CD4-positive, alpha-beta T cell (primary cell): ENCODE data around the gene NOL8. TPM values are rescaled to one million over a fixed set of nuclear protein-coding genes. Genes with fewer than 3 reads are reported as not detected.

Source experiments
- ATAC-seq: fragments of 200-7000 bp; cut with Tn5 transposase; one replicate; pipeline ENCODE4 v1.10.0; 2022; ENCODE audit warnings: mild to moderate bottlenecking; ENCODE audit not compliant: poor library complexity
- CTCF ChIA-PET: fragments of 350-600 bp; sonication (Branson Sonifier 250); formaldehyde crosslinking; loops from one replicate; lab custom pipeline; 2021; ENCODE audit warnings: antibody characterized with exemption, inconsistent platforms; lab: Charles Lee
- POLR2A ChIA-PET: fragments of 350-600 bp; sonication (Branson Sonifier 250); formaldehyde crosslinking; loops from one replicate; lab custom pipeline; 2021; ENCODE audit warnings: antibody characterized with exemption, inconsistent platforms; lab: Charles Lee
- DNase-seq, 14 experiments: peaks; one replicate each; pipeline ENCODE4 v3.0.0-alpha.2; 2013 to 2020; ENCODE audit warnings: mixed read lengths in 2 of 14
- H3K27ac ChIP-seq, 2 donors: one replicate each; pipeline versions ENCODE4 v1.5.1 to v1.7.0; 2013; ENCODE audit warnings: low read length in 2 of 2, low read depth in 1 of 2, mild to moderate bottlenecking in 1 of 2
- H3K27me3 ChIP-seq, 2 experiments: 1 replicate in 1 of 2; 2 replicates in 1 of 2; pipeline versions ENCODE4 v1.6.1 to v1.7.0; 2013; ENCODE audit warnings: low read length in 2 of 2, control low read depth in 1 of 2, mild to moderate bottlenecking in 1 of 2, moderate library complexity in 1 of 2; ENCODE audit not compliant: insufficient read depth in 2 of 2, control insufficient read depth in 1 of 2
- H3K36me3 ChIP-seq: one replicate; pipeline ENCODE4 v1.6.1; 2013; ENCODE audit warnings: low read length, control low read depth; ENCODE audit not compliant: insufficient read depth
- H3K4me1 ChIP-seq: one replicate; pipeline ENCODE4 v1.6.1; 2013; ENCODE audit warnings: low read length, control low read depth; ENCODE audit not compliant: insufficient read depth
- H3K4me3 ChIP-seq: one replicate; pipeline ENCODE4 v1.5.1; 2013; ENCODE audit warnings: mild to moderate bottlenecking, low read length, moderate library complexity
- H3K9me3 ChIP-seq, 2 experiments: 1 replicate in 1 of 2; 2 replicates in 1 of 2; pipeline versions ENCODE4 v1.6.1 to v1.7.0; 2013; ENCODE audit warnings: low read length in 2 of 2, mild to moderate bottlenecking in 2 of 2, control low read depth in 1 of 2, moderate library complexity in 1 of 2; ENCODE audit not compliant: control insufficient read depth in 1 of 2, insufficient read depth in 1 of 2
- H3K27ac Mint-ChIP-seq: one replicate; pipeline ENCODE4 v1.8.0; 2020; ENCODE audit warnings: mixed read lengths
- H3K27me3 Mint-ChIP-seq: one replicate; pipeline ENCODE4 v1.8.0; 2021; ENCODE audit warnings: mixed read lengths
- H3K36me3 Mint-ChIP-seq: one replicate; pipeline ENCODE4 v1.8.0; 2021; ENCODE audit warnings: low read depth, mixed read lengths
- H3K4me1 Mint-ChIP-seq: one replicate; pipeline ENCODE4 v1.8.0; 2021; ENCODE audit warnings: low read depth, mixed read lengths
- H3K4me3 Mint-ChIP-seq: one replicate; pipeline ENCODE4 v1.8.0; 2020; ENCODE audit warnings: mild to moderate bottlenecking, mixed read lengths
- H3K9me3 Mint-ChIP-seq: one replicate; pipeline ENCODE4 v1.8.0; 2020; ENCODE audit warnings: mixed read lengths
- intact Hi-C, 2 experiments: fragments of 100-400 bp; cut with DNase I in 1 of 2; cut with micrococcal nuclease in 1 of 2; formaldehyde crosslinking; loops; one replicate each; pipeline versions ENCODE4 v1.15.1 to v1.9.0; 2023 to 2025; cut with DNase I, micrococcal nuclease
- total RNA-seq, 174 experiments: library from RNA in 2 of 174; stranded (reverse) in 2 of 174; gene quantifications; one replicate each; pipeline ENCODE4 v1.2.3 and lab custom pipeline; 2021 to 2026
- TF ChIP-seq, protein P1 (sequence below): fragments of 200-600 bp; IDR thresholded peaks from one replicate; pipeline ENCODE4 v1.8.0; 2022; ENCODE audit warnings: antibody characterized with exemption, mild to moderate bottlenecking

Gene NOL8
- total RNA-seq, 2 experiments from 2014 or later: 55.9 to 65.7 TPM

GRCh38 chr9:92275541-92275940 is 49.6 kb downstream of the NOL8 start:
- no peak for ATAC-seq
- TF ChIP-seq, protein P1, sequence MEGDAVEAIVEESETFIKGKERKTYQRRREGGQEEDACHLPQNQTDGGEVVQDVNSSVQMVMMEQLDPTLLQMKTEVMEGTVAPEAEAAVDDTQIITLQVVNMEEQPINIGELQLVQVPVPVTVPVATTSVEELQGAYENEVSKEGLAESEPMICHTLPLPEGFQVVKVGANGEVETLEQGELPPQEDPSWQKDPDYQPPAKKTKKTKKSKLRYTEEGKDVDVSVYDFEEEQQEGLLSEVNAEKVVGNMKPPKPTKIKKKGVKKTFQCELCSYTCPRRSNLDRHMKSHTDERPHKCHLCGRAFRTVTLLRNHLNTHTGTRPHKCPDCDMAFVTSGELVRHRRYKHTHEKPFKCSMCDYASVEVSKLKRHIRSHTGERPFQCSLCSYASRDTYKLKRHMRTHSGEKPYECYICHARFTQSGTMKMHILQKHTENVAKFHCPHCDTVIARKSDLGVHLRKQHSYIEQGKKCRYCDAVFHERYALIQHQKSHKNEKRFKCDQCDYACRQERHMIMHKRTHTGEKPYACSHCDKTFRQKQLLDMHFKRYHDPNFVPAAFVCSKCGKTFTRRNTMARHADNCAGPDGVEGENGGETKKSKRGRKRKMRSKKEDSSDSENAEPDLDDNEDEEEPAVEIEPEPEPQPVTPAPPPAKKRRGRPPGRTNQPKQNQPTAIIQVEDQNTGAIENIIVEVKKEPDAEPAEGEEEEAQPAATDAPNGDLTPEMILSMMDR: no peak
- Mint-ChIP-seq H3K27ac (peak overlapping the region; percentile 62), H3K36me3 (peaks cover 100% of the 10 kb centered on the region), H3K27me3 (no peaks in the 10 kb centered on the region), H3K4me1 (peaks cover 35% of the 10 kb centered on the region), H3K4me3 (no peak overlapping the region), H3K9me3 (no peaks in the 10 kb centered on the region)
- Histone ChIP-seq H3K9me3 (no peaks in the 10 kb centered on the region), H3K4me1 (peaks cover 12% of the 10 kb centered on the region), H3K36me3 (peaks cover 82% of the 10 kb centered on the region), H3K27ac (no peak overlapping the region), H3K27me3 (no peaks in the 10 kb centered on the region), H3K4me3 (no peak overlapping the region)
- ChIA-PET CTCF (no interaction called here), POLR2A (no interaction called here)
- no peak for DNase-seq
- intact Hi-C loops: no loop called here

DNA sequence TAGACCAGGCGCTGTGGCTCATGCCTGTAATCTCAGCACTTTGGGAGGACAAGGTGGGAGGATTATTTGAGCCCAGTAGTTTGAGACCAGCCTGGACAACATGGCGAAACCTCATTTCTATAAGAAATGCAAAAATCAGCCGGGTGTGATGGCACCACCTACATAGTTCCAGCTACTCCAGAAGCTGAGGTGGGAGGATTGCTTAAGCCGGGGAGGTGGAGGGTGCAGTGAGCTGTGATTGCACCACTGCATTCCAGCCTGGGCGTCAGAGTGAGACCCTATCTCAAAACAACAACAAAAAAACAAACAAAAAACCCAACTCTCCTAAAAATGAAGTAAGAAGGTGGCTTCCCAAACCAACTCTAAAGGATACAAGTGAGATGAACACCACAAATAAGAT is 54.6 kb downstream of the NOL8 start:
- CTCF ChIA-PET: no interaction called here
- Mint-ChIP-seq H3K27me3 (no peaks in the 10 kb centered on the region), H3K27ac (no peak overlapping the region), H3K36me3 (peaks cover 100% of the 10 kb centered on the region), H3K4me1 (peaks cover under 1% of the 10 kb centered on the region), H3K9me3 (no peaks in the 10 kb centered on the region), H3K4me3 (no peak overlapping the region)
- H3K27ac ChIP-seq: no peak overlapping the region
- H3K4me3 ChIP-seq: no peak overlapping the region
- H3K9me3 ChIP-seq: no peaks in the 10 kb centered on the region
- H3K4me1 ChIP-seq: no peaks in the 10 kb centered on the region
- H3K27me3 ChIP-seq: no peaks in the 10 kb centered on the region
- no peak for DNase-seq
- POLR2A ChIA-PET: no interaction called here
- peaks cover 93% of the 10 kb centered on the region for H3K36me3 ChIP-seq
- ATAC-seq: no peak
- intact Hi-C loops: no loop called here
- TF ChIP-seq, protein P1: no peak

DNA sequence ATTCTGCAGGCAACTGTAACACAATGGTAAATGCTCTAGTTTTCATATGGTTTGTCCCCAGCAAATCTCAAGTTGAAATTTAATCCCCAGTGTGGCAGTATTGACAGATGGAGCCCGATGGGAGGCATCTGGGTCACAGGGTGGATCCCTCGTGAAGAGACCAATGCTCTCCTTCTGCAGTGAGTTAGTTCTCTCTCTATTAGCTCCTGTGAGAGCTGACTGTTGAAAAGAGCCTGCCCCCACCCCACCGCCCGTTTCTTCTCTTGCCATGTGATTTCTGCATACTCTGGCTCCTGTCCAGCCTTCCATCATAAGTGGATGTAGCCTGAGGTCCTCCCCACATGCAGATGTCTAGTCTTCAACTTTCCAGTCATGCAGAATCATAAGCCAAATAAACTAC is 58.7 kb downstream of the NOL8 start:
- Histone ChIP-seq H3K4me1 (no peaks in the 10 kb centered on the region), H3K9me3 (no peaks in the 10 kb centered on the region), H3K4me3 (no peak overlapping the region), H3K36me3 (peaks cover 98% of the 10 kb centered on the region), H3K27me3 (no peaks in the 10 kb centered on the region), H3K27ac (no peak overlapping the region)
- Mint-ChIP-seq H3K36me3 (peaks cover 99% of the 10 kb centered on the region), H3K4me1 (no peaks in the 10 kb centered on the region), H3K9me3 (no peaks in the 10 kb centered on the region), H3K4me3 (no peak overlapping the region), H3K27me3 (no peaks in the 10 kb centered on the region), H3K27ac (no peak overlapping the region)
- intact Hi-C loops: no loop called here
- TF ChIP-seq, protein P1: no peak
- ATAC-seq (no peak), DNase-seq (no peak)
- ChIA-PET POLR2A (no interaction called here), CTCF (no interaction called here)
